BE2C (cell line): Measurements from ENCODE around the gene RNF4.

ENCODE experiments used
- DNase-seq: peaks from one replicate; pipeline ENCODE4 v3.0.0-alpha.2; 2020
- H3K27me3 ChIP-seq: fragments of 250-450 bp; sonication (Bioruptor Pico); 2 replicates; pipeline ENCODE4 v1.5.1; 2020; ENCODE audit warnings: mild to moderate bottlenecking
- H3K36me3 ChIP-seq: fragments of 250-450 bp; sonication (Bioruptor Pico); 2 replicates; pipeline ENCODE4 v1.5.1; 2020; ENCODE audit warnings: mild to moderate bottlenecking
- H3K4me1 ChIP-seq: fragments of 250-450 bp; sonication (Bioruptor Pico); 2 replicates; pipeline ENCODE4 v1.5.1; 2020
- H3K4me3 ChIP-seq: 2 replicates; pipeline ENCODE4 v1.5.1; 2011; ENCODE audit warnings: low read depth, low read length
- H3K9me3 ChIP-seq: fragments of 250-450 bp; sonication (Bioruptor Pico); 2 replicates; pipeline ENCODE4 v1.5.1; 2020
- CTCF ChIP-seq: IDR thresholded peaks from 2 replicates; pipeline ENCODE4 v1.5.1; 2012; ENCODE audit warnings: mild to moderate bottlenecking, low read depth, low read length

Gene RNF4

GRCh38 chr4:2494992-2495391 lies 26.1 kb downstream of the RNF4 start:
- Histone ChIP-seq H3K27me3 (no peaks in the 10 kb centered on the region), H3K9me3 (no peaks in the 10 kb centered on the region), H3K4me1 (no peaks in the 10 kb centered on the region), H3K4me3 (no peak overlapping the region), H3K36me3 (peaks cover 89% of the 10 kb centered on the region)
- no peak for DNase-seq
- no peak for TF ChIP-seq CTCF

GRCh38 chr4:2497324-2497723 lies 28.4 kb downstream of the RNF4 start:
- peaks cover 87% of the 10 kb centered on the region for H3K36me3 ChIP-seq

GRCh38 chr4:2497931-2498330 lies 29.0 kb downstream of the RNF4 start:
- DNase-seq: no peak
- Histone ChIP-seq H3K4me3 (no peak overlapping the region), H3K9me3 (no peaks in the 10 kb centered on the region), H3K36me3 (peaks cover 82% of the 10 kb centered on the region), H3K27me3 (no peaks in the 10 kb centered on the region), H3K4me1 (no peaks in the 10 kb centered on the region; the same call in 1 of the 2 replicates)
- no peak for TF ChIP-seq CTCF

More at GRCh38 chr4:2497324-2497723, 28.4 kb downstream of the RNF4 start:
- no peaks in the 10 kb centered on the region; the same call in 1 of the 2 replicates for H3K4me1 ChIP-seq
- H3K9me3 ChIP-seq: no peaks in the 10 kb centered on the region
- no peak overlapping the region for H3K4me3 ChIP-seq
- H3K27me3 ChIP-seq: no peaks in the 10 kb centered on the region
- no peak for DNase-seq
- no peak for TF ChIP-seq CTCF

DNA sequence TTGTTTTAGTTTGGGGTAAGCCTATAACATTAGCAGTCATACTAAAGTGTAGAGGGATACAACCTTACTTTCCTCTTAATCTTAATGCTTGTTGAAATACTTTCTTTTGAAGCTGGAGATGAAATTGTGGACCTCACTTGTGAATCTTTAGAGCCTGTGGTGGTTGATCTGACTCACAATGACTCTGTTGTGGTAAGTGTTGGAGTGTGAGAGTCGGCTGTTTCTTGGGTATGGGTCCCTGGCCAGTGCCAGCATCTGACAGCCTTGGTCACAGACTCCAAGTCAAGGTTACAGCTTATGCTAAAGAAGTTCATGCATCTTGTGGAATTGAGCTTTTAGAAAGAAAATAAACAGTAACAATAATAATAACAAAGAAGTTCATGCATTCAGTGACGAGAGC lies 31.6 kb downstream of the RNF4 start:
- no peak for DNase-seq
- no peak for TF ChIP-seq CTCF
- Histone ChIP-seq H3K4me3 (no peak overlapping the region), H3K4me1 (no peaks in the 10 kb centered on the region; the same call in 1 of the 2 replicates), H3K27me3 (no peaks in the 10 kb centered on the region), H3K9me3 (no peaks in the 10 kb centered on the region), H3K36me3 (peaks cover 82% of the 10 kb centered on the region)

DNA sequence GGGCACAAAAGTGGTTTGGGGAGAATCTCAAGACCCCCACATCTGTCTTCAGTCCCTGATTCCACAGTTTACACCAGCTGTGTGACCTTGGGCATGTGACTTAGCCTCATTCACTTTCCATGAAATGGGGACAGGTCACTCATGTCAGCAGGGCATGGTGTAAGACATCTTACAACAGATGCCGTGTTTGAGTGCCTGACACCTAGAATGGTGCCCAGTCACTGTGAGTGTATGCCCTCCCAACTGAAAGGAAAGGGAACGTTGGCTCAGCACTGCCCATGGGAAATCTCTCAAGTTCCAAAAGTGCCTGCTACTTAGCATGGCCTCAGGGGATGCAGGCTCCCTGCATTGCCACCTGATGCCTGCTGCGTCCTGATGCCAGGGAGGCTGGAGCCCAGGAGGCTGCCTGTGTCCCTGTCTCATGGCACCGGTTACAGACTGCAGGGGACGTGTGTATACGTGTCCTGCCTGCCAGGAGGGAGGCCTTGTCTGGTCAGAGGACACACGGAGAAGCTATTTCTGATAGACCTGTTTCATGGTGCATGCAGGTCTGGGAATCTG lies 32.2 kb downstream of the RNF4 start:
- H3K9me3 ChIP-seq: no peaks in the 10 kb centered on the region
- DNase-seq: no peak
- H3K4me1 ChIP-seq: no peaks in the 10 kb centered on the region; the same call in 1 of the 2 replicates
- H3K4me3 ChIP-seq: no peak overlapping the region
- H3K36me3 ChIP-seq: peaks cover 81% of the 10 kb centered on the region
- H3K27me3 ChIP-seq: no peaks in the 10 kb centered on the region
- no peak for TF ChIP-seq CTCF

GRCh38 chr4:2503809-2504208 lies 34.9 kb downstream of the RNF4 start:
- Histone ChIP-seq H3K9me3 (no peaks in the 10 kb centered on the region), H3K27me3 (no peaks in the 10 kb centered on the region), H3K36me3 (peaks cover 70% of the 10 kb centered on the region), H3K4me3 (no peak overlapping the region), H3K4me1 (no peaks in the 10 kb centered on the region; the same call in 1 of the 2 replicates)
- no peak for TF ChIP-seq CTCF
- DNase-seq: no peak
